Mesothelial cell of epicardium (in vitro differentiated cells): ENCODE measurements around the gene SLC6A7. TPM values are rescaled to one million over a fixed set of nuclear protein-coding genes. Genes with fewer than 3 reads are reported as not detected.
"Not testable (repeated sequence)": the region's sequence is repeated elsewhere in the genome, so short reads cannot be mapped to it uniquely, and the experiment has no call there.

Experiments
- DNase-seq, 2 experiments: peaks; one replicate each; pipeline ENCODE4 v3.0.0; 2021; ENCODE audit warnings: low spot score in 2 of 2; ENCODE audit not compliant: unreplicated experiment in 2 of 2
- H3K27ac Mint-ChIP-seq: 2 replicates; pipeline ENCODE4 v1.8.0; 2021; ENCODE audit warnings: mixed read lengths
- H3K27me3 Mint-ChIP-seq: 2 replicates; pipeline ENCODE4 v1.8.0; 2021; ENCODE audit warnings: low read depth, mixed read lengths
- H3K36me3 Mint-ChIP-seq: 2 replicates; pipeline ENCODE4 v1.8.0; 2021; ENCODE audit warnings: mixed read lengths
- H3K4me1 Mint-ChIP-seq: 2 replicates; pipeline ENCODE4 v1.8.0; 2021; ENCODE audit warnings: mixed read lengths
- H3K4me3 Mint-ChIP-seq: 2 replicates; pipeline ENCODE4 v1.8.0; 2021; ENCODE audit warnings: mild to moderate bottlenecking, moderate library complexity, mixed read lengths
- H3K9me3 Mint-ChIP-seq: 2 replicates; pipeline ENCODE4 v1.8.0; 2021; ENCODE audit warnings: mixed read lengths
- total RNA-seq: library from RNA; stranded (reverse); gene quantifications from 3 replicates; pipeline ENCODE4 v1.2.1, GENCODE V29; 2021
- TF ChIP-seq, protein P1 (sequence below): fragments of 200-600 bp; sonication (generic); IDR thresholded peaks from one replicate; pipeline ENCODE4 v1.5.0; 2021; ENCODE audit warnings: antibody characterized with exemption; ENCODE audit not compliant: unreplicated experiment

The SLC6A7 gene
- total RNA-seq, 1 donor from 2014 or later, result not detected

DNA sequence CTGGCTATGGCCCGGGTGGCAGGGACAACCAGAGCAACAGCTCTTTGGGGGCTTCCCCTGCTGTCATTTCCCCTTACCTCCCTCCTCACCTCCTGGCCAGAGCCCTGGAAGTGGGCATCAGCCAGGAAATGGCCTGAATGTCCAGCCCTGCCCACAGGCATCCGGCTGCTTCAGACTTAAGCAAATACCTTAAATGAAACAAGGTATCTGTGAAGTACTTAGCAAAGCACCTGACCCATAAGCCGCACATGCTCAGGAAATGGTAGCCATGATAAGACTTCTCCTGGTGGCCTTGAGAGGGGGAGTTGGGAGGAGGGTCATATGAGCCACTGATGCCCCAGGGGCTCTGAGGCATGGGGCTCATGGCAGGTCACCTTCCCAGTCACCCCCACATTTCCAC lies 55.9 kb downstream of the SLC6A7 start:
- TF ChIP-seq, protein P1, sequence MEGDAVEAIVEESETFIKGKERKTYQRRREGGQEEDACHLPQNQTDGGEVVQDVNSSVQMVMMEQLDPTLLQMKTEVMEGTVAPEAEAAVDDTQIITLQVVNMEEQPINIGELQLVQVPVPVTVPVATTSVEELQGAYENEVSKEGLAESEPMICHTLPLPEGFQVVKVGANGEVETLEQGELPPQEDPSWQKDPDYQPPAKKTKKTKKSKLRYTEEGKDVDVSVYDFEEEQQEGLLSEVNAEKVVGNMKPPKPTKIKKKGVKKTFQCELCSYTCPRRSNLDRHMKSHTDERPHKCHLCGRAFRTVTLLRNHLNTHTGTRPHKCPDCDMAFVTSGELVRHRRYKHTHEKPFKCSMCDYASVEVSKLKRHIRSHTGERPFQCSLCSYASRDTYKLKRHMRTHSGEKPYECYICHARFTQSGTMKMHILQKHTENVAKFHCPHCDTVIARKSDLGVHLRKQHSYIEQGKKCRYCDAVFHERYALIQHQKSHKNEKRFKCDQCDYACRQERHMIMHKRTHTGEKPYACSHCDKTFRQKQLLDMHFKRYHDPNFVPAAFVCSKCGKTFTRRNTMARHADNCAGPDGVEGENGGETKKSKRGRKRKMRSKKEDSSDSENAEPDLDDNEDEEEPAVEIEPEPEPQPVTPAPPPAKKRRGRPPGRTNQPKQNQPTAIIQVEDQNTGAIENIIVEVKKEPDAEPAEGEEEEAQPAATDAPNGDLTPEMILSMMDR, result no peak
- Mint-ChIP-seq H3K27ac (no peak overlapping the region), H3K4me1 (peaks cover 13% of the 10 kb centered on the region), H3K9me3 (no peaks in the 10 kb centered on the region), H3K27me3 (no peaks in the 10 kb centered on the region), H3K36me3 (no peaks in the 10 kb centered on the region), H3K4me3 (no peak overlapping the region)
- DNase-seq, result no peak

DNA sequence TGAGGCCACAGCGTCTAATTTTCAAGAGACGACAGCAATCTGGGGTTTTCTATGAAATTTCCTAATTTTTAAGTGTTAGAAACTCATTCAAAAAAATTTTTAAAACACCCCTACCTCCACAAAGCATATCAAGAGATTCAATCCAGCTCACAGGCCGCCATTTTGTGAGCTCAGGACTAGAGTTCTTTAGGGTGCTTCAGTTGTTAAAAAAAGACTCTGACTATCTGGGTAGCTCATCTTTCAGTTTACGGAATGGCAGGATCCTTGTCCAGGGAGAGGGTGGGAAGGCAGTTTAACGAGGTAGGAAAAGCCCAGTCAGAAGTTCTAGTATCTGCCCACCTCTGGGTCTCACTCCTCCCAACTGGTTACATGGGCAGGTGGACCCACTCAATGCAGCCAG lies 56.6 kb downstream of the SLC6A7 start:
- TF ChIP-seq, protein P1, result no peak
- Mint-ChIP-seq H3K4me3 (no peak overlapping the region), H3K9me3 (no peaks in the 10 kb centered on the region), H3K36me3 (no peaks in the 10 kb centered on the region), H3K27ac (no peak overlapping the region), H3K27me3 (no peaks in the 10 kb centered on the region), H3K4me1 (peaks cover 13% of the 10 kb centered on the region)
- no peak for DNase-seq

DNA sequence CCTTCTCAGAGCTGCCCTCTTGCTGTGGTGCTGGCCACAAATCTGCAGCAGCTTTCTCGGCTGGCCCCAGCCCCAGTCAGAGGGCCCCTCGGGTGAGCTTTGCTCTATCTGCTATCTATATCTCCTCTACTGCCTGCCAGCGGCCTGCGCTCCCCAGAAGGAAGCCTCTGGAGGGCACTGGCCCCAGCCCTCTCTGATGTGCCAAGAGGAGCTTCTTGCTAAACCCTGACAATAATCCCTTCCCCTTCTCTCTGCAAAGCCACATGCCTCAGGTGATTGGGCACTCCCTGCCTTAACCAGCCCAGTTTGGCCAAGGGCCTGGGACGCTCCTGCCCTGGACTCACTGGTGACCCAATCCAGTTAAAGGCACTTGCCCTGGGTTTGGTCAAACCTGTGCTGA lies 57.0 kb downstream of the SLC6A7 start:
- H3K4me1 Mint-ChIP-seq, result peaks cover 12% of the 10 kb centered on the region
- H3K36me3 Mint-ChIP-seq, result no peaks in the 10 kb centered on the region
- no peak overlapping the region for H3K4me3 Mint-ChIP-seq
- H3K27ac Mint-ChIP-seq, result no peak overlapping the region
- H3K9me3 Mint-ChIP-seq, result no peaks in the 10 kb centered on the region
- no peak for DNase-seq
- TF ChIP-seq, protein P1, result no peak
- no peaks in the 10 kb centered on the region for H3K27me3 Mint-ChIP-seq

DNA sequence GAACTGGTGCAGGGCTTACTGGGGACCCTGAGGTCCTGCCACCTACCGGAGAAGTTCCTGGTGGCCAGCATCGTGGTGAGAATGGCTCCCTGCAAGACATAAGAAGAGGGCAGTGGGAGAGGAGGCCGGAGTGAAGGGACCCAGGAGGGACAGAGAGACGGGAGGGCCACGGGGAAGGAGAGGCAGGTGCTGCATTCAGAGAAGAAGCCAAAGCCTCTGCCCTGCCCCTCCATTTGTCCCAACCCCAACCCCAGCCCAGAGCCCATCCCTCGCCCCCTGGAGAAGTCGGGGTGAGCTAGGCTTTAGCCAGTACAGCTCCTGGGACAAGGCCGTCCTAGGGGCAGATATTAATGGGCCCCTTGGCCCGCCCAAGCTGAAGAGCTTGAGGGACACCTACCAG lies 57.9 kb downstream of the SLC6A7 start:
- Mint-ChIP-seq H3K36me3 (no peaks in the 10 kb centered on the region), H3K4me3 (no peak overlapping the region), H3K27ac (no peak overlapping the region), H3K9me3 (no peaks in the 10 kb centered on the region), H3K4me1 (peaks cover 9% of the 10 kb centered on the region), H3K27me3 (no peaks in the 10 kb centered on the region)
- TF ChIP-seq, protein P1, result no peak
- no peak for DNase-seq

DNA sequence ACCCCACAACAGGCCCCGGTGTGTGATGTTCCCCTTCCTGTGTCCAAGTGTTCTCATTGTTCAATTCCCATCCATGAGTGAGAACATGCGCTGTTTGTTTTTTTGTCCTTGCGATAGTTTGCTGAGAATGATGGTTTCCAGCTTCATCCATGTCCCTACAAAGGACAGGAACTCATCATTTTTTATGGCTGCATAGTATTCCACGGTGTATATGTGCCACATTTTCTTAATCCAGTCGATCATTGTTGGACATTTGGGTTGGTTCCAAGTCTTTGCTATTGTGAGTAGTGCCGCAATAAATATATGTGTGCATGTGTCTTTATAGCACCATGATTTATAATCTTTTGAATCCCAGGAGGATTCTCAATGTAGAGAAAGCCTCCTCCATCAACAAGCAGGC lies 58.6 kb downstream of the SLC6A7 start:
- not testable (repeated sequence) for DNase-seq, H3K36me3 Mint-ChIP-seq, H3K4me1 Mint-ChIP-seq, H3K4me3 Mint-ChIP-seq, H3K27me3 Mint-ChIP-seq, H3K9me3 Mint-ChIP-seq, H3K27ac Mint-ChIP-seq

DNA sequence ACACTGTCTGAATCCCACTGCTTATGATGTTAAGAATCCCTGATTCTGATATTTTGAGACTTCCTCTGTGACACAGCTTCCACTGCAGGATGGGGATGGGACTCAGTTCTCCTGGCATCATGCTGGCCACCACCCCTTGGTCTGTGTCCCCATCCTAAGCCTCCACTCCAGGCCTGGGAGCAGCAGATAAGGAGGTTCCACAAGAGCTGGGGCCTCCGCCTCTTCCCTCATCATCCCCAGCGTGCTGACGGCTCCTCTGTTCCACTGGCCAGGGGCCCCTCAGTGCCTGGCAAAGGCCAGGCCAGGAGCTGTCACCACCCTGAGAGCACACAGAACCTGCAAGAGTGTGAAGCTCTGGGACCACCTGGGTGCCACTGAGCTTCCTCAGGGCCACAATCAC lies 59.1 kb downstream of the SLC6A7 start:
- Mint-ChIP-seq H3K27ac (no peak overlapping the region), H3K4me3 (no peak overlapping the region), H3K9me3 (no peaks in the 10 kb centered on the region), H3K4me1 (peaks cover 9% of the 10 kb centered on the region), H3K36me3 (no peaks in the 10 kb centered on the region), H3K27me3 (no peaks in the 10 kb centered on the region)
- no peak for DNase-seq
- TF ChIP-seq, protein P1, result no peak
